ENCODE measurements around the gene MYOG. TPM values are rescaled to one million over a fixed set of nuclear protein-coding genes. Genes with fewer than 3 reads are reported as not detected.

Gene MYOG
- total RNA-seq, 1 donor from 2014 or later: not detected

GRCh38 chr1:203048086-203048485 lies 37.7 kb downstream of the MYOG start:
- Mint-ChIP-seq H3K4me3 (no peak overlapping the region), H3K27ac (peak overlapping the region; percentile 34), H3K9me3 (no peaks in the 10 kb centered on the region), H3K27me3 (ENCODE audit: low read depth) (no peaks in the 10 kb centered on the region), H3K4me1 (peaks cover 61% of the 10 kb centered on the region), H3K36me3 (peaks cover 12% of the 10 kb centered on the region)
- TF ChIP-seq CTCF (IDR thresholded peaks at IDR 0.05; ENCODE audit: unreplicated experiment): no peak
- DNase-seq (ENCODE audit: low spot score in 2 of 2, unreplicated experiment in 2 of 2): no peak

- H3K4me1 Mint-ChIP-seq: peaks cover 52% of the 10 kb centered on the region
- H3K4me3 Mint-ChIP-seq: peak overlapping the region; percentile 2
- H3K9me3 Mint-ChIP-seq: no peaks in the 10 kb centered on the region
- no peak for TF ChIP-seq CTCF (IDR thresholded peaks at IDR 0.05; ENCODE audit: unreplicated experiment)
- no peak for DNase-seq (ENCODE audit: low spot score in 2 of 2, unreplicated experiment in 2 of 2)
- H3K27me3 Mint-ChIP-seq (ENCODE audit: low read depth): no peaks in the 10 kb centered on the region
- H3K36me3 Mint-ChIP-seq: peaks cover 13% of the 10 kb centered on the region
- H3K27ac Mint-ChIP-seq: peak overlapping the region; percentile 15
Observed at GRCh38 chr1:203046984-203047630, 38.7 kb downstream of the MYOG start.

- H3K4me3 Mint-ChIP-seq: no peak overlapping the region
- TF ChIP-seq CTCF (IDR thresholded peaks at IDR 0.05; ENCODE audit: unreplicated experiment): no peak
- no peaks in the 10 kb centered on the region for H3K27me3 Mint-ChIP-seq (ENCODE audit: low read depth)
- no peak for DNase-seq (ENCODE audit: low spot score in 2 of 2, unreplicated experiment in 2 of 2)
- peaks cover 50% of the 10 kb centered on the region for H3K4me1 Mint-ChIP-seq
- no peaks in the 10 kb centered on the region for H3K9me3 Mint-ChIP-seq
- peaks cover 12% of the 10 kb centered on the region for H3K36me3 Mint-ChIP-seq
- H3K27ac Mint-ChIP-seq: no peak overlapping the region
Observed at GRCh38 chr1:203045821-203046594, 39.8 kb downstream of the MYOG start.

- no peak for DNase-seq (ENCODE audit: low spot score in 2 of 2, unreplicated experiment in 2 of 2)
- TF ChIP-seq CTCF (IDR thresholded peaks at IDR 0.05; ENCODE audit: unreplicated experiment): no peak
- Mint-ChIP-seq H3K36me3 (peaks cover 12% of the 10 kb centered on the region), H3K9me3 (no peaks in the 10 kb centered on the region), H3K4me1 (peaks cover 57% of the 10 kb centered on the region), H3K27me3 (ENCODE audit: low read depth) (no peaks in the 10 kb centered on the region), H3K27ac (no peak overlapping the region), H3K4me3 (no peak overlapping the region)
Observed at GRCh38 chr1:203045336-203045735, 40.5 kb downstream of the MYOG start.

GRCh38 chr1:203044546-203045250 lies 41.1 kb downstream of the MYOG start:
- Mint-ChIP-seq H3K27me3 (ENCODE audit: low read depth) (no peaks in the 10 kb centered on the region), H3K27ac (no peak overlapping the region), H3K4me1 (peaks cover 62% of the 10 kb centered on the region), H3K9me3 (no peaks in the 10 kb centered on the region), H3K36me3 (peaks cover 12% of the 10 kb centered on the region), H3K4me3 (no peak overlapping the region)
- no peak for DNase-seq (ENCODE audit: low spot score in 2 of 2, unreplicated experiment in 2 of 2)
- TF ChIP-seq CTCF (IDR thresholded peaks at IDR 0.05; ENCODE audit: unreplicated experiment): no peak

Data from mesothelial cell of epicardium (in vitro differentiated cells).